ENCODE measurements around the gene PYGL.
"Not testable (repeated sequence)": the region's sequence is repeated elsewhere in the genome, so short reads cannot be mapped to it uniquely, and the experiment has no call there.

Gene PYGL

DNA sequence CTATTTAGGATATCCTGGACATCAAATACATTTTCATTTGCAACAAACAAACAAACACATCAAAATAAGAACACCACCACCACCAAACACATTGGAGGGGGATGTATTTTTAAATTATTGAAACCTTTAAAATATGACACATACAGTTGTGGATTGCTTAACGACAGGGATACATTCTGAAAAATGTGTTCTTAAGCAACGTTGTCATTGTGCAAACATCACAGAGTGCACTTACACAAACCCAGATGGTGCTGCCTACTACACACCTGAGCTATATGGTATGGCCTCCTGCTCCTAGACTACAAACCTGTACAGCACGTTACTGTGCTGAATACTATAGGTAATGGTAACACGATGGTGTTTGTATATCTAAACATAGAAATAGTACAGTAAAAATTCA lies 19.4 kb downstream of the PYGL start:
- peak; percentile 78 for DNase-seq

DNA sequence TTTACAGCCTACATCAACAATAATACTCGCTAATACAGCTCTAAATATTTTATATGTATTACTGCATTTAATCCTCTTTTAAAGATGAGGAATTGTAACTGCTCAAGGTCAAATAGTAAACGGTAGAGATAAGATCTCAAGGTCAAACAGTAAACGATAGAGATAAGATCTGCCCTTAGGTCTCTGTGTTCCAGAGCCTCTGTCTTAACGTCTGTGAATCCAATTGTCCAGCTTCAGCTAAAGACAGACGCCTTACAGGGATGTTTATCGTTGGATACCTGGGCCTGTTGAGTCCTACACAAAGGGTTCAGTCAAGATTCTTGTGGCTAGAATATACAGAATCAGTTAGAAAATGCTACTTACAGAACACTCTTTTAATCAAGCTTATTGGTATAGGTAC lies 20.0 kb downstream of the PYGL start:
- DNase-seq, result no peak

DNA sequence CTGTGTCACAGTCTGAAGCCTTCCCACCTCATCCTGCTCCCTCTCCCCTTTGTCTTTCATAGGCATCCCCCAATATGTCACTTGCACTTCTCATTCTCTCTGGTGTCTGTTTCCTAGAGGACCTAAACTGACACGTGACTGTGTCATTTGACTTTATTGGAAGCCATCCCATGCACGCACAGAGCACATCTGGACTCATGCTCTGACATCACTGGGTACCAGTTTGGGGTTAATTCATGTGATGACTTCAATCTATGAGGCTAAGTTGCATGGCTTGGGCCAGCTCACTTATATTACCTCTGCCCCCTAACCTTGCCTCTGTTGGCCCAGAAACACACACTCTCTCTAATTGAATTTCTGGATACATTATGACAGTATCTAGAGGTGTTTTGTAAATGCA lies 21.5 kb downstream of the PYGL start:
- no peak for DNase-seq

DNA sequence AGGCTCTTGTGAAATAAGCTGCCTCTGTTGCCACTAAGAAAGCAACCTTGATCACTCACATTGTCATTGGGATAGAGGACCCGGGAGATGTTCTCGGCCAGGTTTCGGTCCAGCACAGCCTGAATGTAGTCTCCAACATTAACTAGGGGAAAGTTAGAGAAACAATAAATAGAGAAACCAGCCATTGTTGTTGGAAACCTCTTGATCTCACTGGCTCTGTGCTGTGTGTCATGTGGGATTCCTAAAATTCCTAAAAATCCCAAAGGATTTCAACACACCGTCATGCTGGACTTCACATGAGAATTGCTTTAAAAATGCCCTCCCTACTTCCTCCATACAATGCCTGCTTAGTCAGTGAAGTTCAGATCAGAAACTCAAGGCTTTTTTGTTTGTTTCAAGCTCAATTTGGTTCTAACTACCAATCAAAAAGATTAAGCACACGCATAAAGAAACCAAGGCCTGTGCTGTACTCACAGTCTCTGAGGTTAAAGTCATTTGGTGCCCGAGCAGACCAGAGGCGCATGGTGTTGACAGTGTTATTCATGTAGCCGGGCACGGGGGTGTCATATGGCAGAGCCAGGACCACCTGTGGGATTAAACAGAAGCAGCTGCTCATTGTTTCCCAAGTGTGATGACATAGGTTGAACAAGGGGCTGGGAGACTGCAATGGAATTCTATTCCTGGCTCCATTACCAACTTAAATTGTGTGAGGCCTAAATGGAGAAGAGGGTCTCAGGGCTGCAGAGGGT lies 23.6 kb downstream of the PYGL start:
- no peak for DNase-seq

DNA sequence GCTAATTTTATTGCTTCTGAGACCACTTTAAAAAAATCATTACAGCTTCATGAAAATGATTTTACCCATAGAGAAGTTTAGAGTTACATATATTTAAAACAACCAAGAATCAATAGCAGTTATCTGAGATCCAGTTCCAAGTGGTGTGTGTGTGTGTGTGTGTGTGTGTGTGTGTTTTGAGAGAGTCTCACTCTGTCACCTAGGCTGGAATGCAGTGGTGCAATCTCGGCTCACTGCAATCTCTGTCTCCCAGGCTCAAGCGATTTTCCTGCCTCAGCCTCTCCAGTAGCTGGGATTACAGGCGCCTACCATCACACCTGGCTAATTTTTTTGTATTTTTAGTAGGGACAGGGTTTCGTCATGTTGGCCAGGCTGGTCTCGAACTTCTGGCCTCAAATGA lies 24.8 kb downstream of the PYGL start:
- not testable (repeated sequence) for DNase-seq

DNA sequence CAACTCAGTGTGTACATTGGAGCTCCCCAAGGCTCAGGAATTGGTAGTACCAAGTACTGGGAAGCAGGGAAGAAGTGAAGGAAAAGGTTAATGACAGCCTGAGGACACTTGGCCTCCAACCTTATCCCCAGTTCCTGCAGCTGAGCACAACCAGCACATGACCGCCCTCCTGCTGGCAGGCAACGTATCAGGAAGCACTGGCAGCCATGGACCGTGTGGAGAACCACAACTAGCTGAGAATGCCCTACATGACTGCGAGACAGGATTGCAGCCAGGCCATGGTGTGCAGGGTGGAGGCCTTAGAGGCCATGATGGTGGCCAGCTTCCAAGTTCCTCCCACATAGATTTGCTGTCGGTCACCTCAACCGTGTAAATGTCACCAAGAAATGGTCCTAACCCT lies 26.8 kb downstream of the PYGL start:
- no peak for DNase-seq

DNA sequence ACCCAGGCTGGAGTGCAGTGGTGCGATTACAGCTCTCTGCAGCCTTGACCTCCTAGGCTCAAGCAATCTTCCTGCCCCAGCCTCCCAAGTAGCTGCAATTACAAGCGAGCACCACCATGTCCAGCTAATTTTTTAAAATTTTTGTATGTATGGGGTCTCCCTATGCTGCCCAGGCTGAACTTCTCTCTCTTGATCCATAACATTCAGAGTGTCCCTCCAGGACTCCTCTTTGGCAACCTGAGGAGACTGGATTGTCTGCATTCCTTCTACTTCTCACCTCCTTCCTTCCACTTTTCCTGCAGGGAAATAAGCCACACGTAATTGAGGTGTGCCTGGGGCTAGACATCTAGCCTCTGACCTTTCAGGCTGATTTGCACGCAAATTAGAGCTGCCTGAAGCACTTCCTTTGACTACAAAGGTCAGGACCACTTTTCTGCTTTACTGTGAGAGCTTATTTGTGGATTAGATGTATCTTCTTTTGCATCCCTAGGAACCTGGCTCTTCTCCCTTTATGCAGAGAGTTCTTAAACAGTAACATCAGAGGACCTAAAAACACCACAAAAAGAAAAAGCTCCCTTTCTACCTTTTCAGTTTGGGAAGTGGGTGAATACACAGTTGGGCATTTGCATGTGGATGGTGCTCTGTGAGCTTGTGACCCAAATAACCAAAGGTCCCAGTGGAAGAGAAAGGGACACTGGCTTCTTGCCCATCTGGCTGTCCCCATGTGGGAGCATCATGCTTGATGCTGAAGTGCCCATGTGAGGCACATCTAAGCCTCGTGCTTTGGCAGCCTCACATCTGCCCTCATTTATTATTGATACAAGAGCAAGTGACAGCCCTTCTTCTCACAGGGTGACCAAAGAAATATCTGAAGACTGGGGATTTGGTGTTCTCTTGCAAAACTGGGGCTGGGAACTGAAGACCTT lies 33.5 kb downstream of the PYGL start:
- DNase-seq, result no peak

DNA sequence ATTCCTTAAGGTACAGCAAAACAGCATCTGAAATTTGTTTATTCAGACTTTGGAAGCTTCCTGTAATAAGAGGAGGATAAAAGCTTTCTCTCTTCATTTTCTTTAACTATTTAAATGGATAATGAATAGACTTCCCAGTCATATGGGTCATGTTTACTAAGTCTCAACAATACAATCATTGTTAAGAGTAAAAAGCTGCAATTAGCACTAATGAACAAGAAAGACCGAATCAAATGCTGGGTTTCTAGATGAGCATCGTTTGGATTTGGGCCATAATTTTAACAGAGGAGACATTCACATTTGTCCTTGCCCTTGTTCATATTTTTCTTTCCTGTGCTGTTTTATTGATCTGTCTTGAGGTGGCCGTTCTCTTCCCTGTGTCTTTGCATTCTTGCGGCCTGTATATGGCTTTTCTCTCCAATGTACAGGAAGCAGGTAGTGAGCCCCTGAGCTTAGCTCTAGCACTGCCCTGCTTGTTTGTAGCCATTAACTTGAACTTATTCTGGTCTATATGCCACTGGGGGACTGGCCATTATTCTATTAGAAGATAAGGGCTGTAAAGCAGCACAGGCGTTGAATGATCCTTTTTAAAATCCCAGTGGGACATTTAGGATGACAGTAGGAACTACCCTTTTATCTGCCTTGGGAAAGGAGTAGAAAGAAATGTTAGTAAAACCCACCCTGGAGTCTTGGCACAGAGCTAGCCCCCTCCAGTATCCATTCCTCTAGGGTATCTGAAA lies 37.8 kb downstream of the PYGL start:
- no peak for DNase-seq

DNA sequence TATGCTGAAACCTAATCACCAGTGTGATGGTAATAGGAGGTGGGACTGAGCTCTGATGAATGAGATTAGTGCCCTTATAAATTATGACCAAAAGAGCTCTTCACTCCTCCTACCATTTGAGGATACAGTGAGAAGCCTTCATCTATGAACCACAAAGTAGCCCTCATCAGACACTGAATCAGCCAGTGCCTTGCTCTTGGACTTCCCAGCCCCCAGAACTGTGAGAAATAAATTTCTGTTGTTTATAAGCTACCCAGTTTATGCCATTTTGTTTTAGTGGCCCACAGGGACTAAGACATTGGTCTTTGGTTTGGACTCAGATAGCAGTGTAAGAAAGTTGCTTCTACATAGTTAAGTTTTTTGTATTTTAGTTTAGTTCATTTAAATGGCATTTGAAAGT lies 39.6 kb downstream of the PYGL start:
- DNase-seq, result no peak

DNA sequence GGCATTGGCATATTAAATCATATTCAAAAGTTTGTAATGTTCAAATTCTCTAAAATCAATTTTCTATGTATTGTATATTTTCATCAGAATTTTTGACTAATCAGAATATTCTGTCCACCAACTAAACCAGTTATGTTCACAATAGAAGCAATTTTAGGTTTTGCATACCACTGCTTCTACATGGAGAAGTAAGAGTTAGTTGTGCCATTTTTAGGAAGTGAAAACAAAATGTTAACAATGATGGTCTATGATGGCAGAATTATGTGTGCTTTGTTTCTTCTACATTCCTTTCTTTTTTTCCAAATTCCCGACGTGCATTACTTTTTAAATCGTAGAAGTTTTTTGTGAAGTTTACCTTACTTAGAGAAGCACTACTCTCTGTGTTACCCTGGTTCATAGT lies 42.9 kb downstream of the PYGL start:
- DNase-seq, result no peak

DNA sequence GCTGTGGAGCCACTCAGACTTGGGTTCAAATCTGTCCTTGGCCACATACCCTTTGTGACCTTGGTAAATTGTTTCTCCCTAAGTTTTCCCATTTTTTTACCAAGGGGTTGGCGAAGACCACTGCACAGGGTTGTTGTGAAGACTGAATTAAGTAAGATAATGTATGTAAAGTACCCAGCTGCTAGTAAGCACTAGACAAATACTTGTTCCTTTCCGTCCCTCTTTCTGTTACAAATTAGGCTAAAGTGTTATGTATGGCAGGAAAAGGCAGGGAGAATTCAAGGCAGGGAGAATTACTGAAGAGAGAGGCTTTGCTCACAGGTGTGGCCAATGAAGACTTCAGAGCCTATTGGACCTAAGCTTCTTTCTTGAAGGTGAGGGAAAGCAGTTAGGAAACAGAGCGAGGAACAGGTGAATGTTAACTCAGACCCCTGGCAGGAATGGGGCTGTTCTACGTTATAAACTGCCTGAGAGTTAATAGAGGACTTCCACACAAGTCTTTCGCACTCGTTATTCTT lies 46.6 kb downstream of the PYGL start:
- no peak for DNase-seq

DNA sequence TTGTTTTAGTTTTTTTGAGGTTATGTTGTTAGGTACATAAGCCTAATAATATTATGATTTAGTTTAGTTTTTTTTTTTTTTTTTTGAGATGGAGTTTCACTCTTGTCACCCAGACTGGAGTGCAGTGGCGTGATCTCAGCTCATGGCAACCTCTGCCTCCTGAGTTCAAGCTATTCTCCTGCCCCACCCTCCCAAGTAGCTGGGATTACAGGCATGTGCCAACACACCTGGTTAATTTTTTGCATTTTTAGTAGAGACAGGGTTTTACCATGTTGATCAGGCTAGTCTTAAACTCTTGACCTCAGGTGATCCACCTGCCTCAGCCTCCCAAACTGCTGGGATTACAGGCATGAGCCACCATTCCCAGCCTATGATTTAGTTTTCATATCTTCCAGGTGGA lies 47.3 kb downstream of the PYGL start:
- DNase-seq, result not testable (repeated sequence)

DNA sequence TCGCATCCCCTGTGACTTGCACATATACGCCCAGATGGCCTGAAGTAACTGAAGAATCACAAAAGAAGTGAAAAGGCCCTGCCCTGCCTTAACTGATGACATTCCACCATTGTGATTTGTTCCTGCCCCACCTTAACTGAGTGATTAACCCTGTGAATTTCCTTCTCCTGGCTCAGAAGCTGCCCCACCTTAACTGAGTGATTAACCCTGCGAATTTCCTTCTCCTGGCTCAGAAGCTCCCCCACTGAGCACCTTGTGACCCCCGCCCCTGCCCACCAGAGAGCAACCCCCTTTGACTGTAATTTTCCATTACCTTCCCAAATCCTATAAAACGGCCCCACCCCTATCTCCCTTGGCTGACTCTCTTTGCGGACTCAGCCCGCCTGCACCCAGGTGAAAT lies 47.9 kb downstream of the PYGL start:
- DNase-seq, result not testable (repeated sequence)

DNA sequence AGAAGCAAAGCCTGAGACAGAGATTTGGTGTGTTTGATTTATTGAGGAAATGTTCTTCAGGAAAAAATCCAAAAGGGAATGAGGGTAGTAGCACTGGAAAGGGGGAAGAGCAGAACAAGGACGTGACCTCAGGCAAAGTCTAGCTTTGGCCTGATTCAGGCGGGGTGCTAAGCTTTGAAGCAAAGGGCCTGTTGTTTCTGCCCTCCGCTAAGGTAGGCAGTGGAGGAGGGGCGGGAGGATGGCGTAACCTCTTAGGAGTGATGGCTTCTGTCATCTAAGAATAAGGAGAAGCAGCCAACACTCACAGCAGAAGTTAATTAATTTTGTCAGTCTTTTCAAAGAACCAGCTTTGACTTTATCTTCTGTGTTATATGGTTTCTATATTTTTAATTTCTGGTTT lies 52.0 kb downstream of the PYGL start:
- DNase-seq, result no peak

DNA sequence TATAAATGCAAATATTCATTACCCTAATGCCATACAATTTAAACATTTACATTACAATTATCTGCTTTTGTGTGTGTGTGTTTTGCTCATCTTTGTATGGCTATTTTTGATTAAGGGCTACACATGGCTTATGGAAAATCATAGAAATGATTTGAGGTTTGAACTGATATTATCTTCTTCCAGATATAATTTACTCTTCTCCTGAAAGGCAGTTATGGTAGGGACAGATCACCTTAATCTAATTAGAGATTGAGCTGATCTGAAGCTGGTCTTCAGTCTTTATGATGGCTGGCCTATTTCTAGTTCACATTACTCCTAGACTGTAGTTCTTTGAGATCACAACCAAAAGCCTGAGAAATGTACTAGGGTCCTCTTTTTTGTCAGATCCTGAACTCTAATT lies 56.8 kb downstream of the PYGL start:
- no peak for DNase-seq

DNA sequence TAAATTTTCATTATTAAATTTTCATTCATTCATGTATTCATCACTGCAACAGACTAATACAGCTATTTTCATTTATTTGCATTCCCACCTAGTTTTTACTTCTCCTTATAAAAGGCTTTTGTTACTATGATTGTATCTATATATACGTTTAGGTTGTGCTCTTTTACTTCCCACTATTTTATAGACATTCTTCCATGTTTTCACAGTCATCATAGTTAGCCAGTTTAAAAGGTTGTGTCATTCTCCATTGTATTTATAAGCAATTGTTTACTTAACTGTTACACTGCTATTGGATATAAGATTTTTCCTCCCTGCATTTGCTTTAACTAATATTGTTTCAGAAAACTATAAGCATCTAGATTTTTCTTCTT lies 60.5 kb downstream of the PYGL start:
- DNase-seq, result no peak

DNA sequence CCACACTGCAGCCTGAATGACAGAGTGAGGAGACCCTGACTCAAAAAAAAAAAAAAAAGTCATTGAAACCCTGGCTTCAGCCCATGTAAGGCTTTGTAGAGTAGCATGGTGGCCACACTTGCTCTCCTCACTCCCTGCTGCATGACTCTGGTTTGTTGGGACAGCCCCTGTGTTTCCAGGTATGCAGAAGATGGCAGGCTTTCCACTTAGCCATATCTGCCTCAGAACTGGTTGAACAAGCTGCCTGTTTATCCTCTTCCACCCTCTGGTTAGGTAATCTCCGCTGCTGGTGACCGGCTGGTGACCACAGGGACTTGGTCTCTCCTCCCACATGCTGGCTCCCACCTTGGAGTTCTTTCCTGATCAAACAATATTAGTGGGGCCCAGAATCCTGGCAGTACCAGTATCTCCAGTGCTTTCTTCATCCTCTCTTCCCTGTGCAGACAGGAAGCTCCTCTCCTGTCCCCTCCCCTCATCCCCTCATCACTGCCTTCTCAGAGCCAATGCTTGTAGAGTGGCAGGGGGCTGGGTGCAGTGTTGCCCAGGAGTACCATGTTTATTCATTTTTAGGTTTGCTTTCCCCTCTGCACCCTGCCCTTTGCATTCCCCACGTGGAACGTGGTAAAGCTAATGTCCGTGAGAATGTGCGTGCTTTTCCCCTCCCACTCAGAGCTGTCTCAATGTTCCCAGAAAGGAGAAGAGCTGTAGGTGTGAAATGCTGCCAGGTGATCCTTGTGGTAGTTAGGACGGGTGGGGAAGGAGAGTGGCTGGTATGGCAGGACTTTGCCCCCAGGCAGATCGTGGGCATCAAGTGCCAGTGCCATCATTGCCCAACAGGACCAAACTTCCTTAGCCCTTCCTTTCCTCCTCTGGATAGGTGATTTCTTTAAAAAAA lies 61.1 kb downstream of the PYGL start:
- DNase-seq, result peak; percentile 15

DNA sequence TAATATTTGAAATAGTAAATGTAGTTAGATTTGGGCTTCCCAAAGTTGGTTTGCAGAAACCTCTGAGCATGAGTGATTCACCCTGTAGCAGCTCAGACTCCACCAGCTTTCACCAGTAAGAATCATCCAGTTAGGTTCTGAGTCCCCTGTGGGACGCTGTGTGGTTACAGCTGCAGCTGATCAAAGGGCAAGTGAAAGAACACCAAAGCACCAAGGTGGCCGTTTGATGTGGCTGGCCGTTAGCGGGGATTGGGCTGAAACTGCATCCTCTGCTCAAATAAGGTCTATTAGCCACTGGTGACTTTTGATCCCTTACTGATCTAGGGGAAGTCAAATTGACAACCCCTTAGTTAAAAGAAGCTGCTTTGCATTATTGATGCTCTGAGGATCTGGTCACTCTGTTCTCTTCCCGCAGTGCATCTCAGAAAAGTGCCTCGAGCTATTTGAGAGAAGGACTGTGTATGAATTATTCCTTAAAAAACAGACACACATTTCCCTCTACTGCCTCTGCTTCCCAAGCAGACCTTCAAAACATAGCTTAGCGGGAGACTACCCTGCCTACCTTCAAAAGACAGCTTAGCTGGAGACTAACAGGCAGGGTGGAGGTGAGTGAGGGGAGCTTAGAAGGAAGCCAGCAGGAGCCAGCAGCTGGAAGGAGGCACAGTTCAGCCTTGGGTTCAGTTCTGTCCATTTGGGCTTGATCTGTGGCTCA lies 68.8 kb downstream of the PYGL start:
- peak; percentile 38 for DNase-seq

DNA sequence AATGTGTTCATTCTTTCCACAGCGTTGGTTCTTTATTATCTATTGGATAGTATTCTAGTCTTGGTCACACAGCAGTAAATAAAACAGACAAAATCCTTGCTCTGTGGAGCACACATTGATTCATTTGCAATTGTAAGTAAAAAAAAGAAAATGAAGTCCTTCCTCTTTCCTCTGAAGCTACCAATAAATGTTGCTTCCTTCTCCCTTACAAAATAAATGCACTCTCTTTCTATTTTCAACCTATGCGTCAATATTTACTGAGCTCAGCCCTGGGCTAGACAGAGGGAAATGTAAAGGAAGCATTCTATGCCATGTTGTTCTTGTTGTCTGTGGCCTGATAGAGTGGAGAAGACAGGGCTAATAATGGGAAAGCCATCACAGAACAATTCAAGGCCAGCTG lies 69.5 kb downstream of the PYGL start:
- DNase-seq, result peak; percentile 73

DNA sequence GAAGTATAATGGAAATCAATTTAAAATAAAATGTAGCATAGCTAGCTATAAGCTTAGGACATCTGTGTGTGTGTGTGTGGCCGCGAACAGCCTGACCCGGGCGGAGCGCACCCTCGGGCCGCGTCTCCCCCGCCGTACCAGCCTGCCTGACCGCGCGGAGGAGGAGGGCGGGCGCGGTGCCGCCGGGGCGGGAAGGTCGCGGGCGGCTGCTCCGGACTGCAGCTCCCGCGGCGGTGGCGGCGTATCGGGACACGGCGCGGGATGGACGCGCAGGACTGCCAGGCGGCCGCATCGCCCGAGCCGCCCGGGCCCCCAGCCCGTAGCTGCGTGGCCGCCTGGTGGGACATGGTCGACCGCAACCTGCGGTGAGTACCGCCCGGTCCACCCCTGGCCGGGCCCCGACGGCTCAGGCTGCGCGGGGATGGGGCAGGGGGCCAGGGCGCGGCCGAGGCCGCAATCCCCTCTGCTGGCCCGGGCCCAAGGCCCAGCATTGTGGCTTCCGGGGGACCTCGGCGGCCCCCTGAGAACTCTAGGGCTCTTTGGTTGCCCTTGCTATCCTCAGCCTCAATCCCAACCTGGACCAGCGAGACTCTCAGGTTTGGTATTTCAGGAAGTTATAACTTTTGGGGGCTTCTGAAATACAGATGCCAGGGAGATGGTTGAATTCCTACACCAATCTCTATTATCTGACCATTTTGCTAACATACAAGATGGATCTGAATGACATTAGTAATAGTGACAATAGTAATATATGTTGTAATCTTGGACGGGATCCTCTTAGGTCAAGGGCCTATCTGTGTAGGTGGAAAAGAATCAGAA lies 72.2 kb downstream of the PYGL start, which contains the start of gene ABHD12B:
ABHD12B (plus strand) TSS at position 140 of the 819 bp plus-strand sequence; CDS start at position 262, 122 bp downstream.
- no peak for DNase-seq

DNA sequence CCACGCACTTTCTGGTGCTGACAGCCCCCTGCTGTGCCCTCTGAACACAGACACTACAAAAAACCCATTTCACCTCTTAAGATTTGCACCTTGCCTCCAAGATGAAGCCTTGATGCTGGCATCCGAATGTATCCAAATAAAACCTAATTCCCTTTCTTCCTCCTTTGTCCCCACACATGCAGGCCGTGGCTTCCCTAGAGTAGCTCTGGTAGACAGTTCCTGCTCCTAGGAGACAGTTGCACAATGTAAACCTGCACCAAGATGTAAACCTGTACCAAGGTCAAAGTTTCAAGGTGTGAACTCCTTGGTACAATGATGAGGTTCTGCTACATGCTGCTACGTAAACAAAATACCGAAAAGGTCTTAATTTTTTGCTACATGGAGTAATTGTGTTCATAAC lies 73.1 kb downstream of the PYGL start:
- no peak for DNase-seq

All from DMS53 (cell line).